ENCODE measurements around the gene LHFPL2. TPM values are rescaled to one million over a fixed set of nuclear protein-coding genes. Genes with fewer than 3 reads are reported as not detected.
A peak's percentile ranks its signal among the peaks of the same experiment; 100 is the strongest.

The LHFPL2 gene
- total and polyA plus RNA-seq, 12 donors: 2.4 to 14.9 (median 5.1) TPM

DNA sequence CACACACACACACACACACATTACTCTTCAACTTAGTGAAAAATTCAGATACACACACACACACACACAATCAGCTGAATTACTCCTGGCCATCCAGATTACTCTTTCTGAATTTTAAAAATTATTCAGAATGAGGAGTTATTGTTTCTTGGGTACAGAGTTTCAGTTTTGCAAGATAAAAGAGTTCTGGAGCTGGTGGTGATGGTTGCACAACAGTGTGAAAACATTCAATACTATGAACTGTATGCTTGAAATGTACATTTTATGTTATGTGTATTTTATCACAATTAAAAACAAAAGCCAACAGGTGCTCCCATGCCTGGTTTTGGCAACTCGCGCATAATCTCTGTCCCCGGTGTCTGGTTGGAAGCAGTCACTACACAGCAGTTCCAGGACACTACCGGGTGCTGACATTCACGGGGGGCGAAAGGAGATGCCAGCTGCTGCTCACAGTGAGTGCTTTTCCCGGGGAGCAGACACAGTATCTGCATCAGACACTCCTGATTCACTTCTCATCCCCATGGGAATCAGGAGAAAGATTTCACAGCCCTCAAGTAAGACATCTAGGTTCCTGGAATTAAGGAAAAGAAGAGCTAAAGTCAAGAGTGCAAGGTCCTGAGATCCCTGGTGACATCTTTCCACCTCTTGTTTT, 55.7 kb downstream of the LHFPL2 start:
- Histone ChIP-seq H3K27ac (peak overlapping the region in 3 of 10 donors; percentile 57 to 72 (median 62)), H3K27me3 (no peaks in the 10 kb centered on the region), H3K9me3 (no peaks in the 10 kb centered on the region), H3K4me1 (peaks cover 3 to 82% (median 64%) of the 10 kb centered on the region in 9 donors), H3K4me3 (no peak overlapping the region), H3K36me3 (peaks cover 0 to 3% (median 0%) of the 10 kb centered on the region in 9 donors)
- ATAC-seq: peak in 2 of 8 donors; percentile 63
- 40 to 59% methylated on average over 7 of the region's 7 CpGs for WGBS, 2 donors
- intact Hi-C loops (cut with DNase I): loop anchor here in 1 of 10 donors (10.0 kb wide), 1 partner anchor 48 kb away; no protein-coding TSS in a partner anchor
- no peak for DNase-seq
- TF ChIP-seq, protein P1, sequence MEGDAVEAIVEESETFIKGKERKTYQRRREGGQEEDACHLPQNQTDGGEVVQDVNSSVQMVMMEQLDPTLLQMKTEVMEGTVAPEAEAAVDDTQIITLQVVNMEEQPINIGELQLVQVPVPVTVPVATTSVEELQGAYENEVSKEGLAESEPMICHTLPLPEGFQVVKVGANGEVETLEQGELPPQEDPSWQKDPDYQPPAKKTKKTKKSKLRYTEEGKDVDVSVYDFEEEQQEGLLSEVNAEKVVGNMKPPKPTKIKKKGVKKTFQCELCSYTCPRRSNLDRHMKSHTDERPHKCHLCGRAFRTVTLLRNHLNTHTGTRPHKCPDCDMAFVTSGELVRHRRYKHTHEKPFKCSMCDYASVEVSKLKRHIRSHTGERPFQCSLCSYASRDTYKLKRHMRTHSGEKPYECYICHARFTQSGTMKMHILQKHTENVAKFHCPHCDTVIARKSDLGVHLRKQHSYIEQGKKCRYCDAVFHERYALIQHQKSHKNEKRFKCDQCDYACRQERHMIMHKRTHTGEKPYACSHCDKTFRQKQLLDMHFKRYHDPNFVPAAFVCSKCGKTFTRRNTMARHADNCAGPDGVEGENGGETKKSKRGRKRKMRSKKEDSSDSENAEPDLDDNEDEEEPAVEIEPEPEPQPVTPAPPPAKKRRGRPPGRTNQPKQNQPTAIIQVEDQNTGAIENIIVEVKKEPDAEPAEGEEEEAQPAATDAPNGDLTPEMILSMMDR (IDR thresholded peaks at IDR 0.05): no peak

DNA sequence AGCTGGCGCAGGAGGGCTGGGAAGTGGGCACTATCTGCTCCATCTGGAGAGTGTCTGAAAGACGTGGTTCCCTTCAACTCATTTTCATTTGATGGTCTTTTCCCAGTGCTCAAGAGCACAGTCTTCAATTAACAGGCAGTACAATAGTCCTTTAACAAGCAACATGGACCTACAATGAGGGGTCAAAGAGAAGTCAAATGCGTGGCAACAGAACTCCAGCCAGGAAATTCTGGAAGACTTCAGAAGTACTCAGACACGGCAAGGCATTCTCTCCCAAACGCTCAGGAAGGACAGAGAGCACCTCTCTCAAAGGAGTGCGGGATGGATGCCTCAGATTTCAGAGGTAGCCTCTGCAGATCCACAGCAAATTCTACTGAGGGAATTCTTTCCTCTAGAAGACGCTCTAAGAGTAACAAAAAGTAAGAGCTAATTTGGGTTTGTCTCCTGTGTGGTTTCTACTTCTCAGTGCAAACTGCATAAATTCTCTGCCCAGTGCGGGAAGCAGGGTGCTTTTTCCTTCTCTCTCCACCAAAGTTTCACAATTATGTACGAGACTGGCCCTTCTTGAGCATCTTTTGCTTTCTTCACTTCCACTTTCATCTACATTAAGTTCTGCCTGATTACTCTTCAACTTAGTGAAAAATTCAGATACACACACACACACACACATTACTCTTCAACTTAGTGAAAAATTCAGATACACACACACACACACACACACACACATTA, 56.4 kb downstream of the LHFPL2 start:
- ATAC-seq: no peak
- no peaks in the 10 kb centered on the region for H3K9me3 ChIP-seq
- no peak overlapping the region for H3K4me3 ChIP-seq
- peaks cover 3 to 84% (median 63%) of the 10 kb centered on the region in 9 donors for H3K4me1 ChIP-seq
- WGBS, 2 donors: 58 to 64% methylated on average over 9 of the region's 9 CpGs
- intact Hi-C loops (cut with DNase I): loop anchor here in 1 of 10 donors (10.0 kb wide), 1 partner anchor 47 kb away; no protein-coding TSS in a partner anchor
- no peaks in the 10 kb centered on the region for H3K27me3 ChIP-seq
- DNase-seq: no peak
- TF ChIP-seq, protein P1 (IDR thresholded peaks at IDR 0.05): no peak
- peaks cover 0 to 3% (median 0%) of the 10 kb centered on the region in 9 donors for H3K36me3 ChIP-seq
- H3K27ac ChIP-seq: peak overlapping the region in 2 of 10 donors; percentile 37 to 66

DNA sequence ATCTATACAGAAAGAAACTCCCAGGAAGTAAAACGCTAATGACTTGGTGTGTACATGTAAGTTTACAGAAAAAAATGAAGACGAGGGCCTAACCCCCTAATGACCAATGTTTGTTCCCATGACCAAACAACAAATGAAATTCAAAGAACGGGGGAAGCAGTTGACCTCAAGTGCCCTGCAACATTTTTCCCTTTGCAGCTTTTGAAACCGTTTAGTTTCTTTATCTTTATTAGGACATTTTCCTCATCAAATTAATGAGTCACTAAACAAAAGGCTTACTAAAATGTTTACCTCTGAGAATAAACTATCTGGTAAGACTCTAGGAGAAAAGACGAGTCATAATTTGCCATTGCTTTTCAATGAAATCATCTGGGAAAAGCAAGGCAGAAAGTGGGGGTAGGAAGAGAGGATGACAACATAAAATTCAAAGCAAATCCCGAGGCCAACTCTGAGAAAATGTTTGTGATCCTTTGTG, 57.4 kb downstream of the LHFPL2 start:
- ATAC-seq (peak in 1 of 8 donors; percentile 36), DNase-seq (no peak)
- H3K27ac ChIP-seq: peak overlapping the region in 3 of 10 donors; percentile 18 to 66 (median 37)
- H3K4me1 ChIP-seq: peaks cover 3 to 86% (median 58%) of the 10 kb centered on the region in 9 donors
- TF ChIP-seq, protein P1 (IDR thresholded peaks at IDR 0.05): no peak
- intact Hi-C loops (cut with DNase I): loop anchor here in 1 of 10 donors (10.0 kb wide), 1 partner anchor 46 kb away; no protein-coding TSS in a partner anchor
- H3K36me3 ChIP-seq: peaks cover 0 to 3% (median 0%) of the 10 kb centered on the region in 9 donors
- no peaks in the 10 kb centered on the region for H3K27me3 ChIP-seq
- WGBS, 2 donors: 52 to 58% methylated on average over 6 of the region's 6 CpGs
- no peaks in the 10 kb centered on the region for H3K9me3 ChIP-seq
- no peak overlapping the region for H3K4me3 ChIP-seq

DNA sequence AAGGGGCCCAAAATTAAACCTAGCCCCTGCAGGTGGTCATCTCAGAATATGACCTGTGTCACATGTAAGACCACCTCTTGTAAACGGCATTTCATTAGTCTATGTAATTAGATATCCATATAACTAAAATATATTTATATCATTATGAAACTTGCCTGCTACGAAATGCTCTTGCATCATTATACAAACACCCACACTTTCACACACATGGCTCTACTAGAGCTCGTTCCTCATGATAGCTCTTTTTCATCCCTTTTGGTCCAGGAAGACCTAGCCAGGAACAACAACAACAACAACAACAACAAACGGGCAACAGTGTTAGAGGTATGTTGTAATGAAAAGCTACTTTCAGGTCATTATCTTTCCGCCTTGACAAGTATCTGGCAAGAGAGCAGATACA, 58.6 kb downstream of the LHFPL2 start:
- Histone ChIP-seq H3K36me3 (peaks cover 0 to 3% (median 0%) of the 10 kb centered on the region in 9 donors), H3K27ac (peak overlapping the region in 2 of 10 donors; percentile 7 to 57), H3K27me3 (no peaks in the 10 kb centered on the region), H3K4me1 (peaks cover 2 to 81% (median 50%) of the 10 kb centered on the region in 9 donors), H3K9me3 (peaks cover 0 to 5% (median 0%) of the 10 kb centered on the region in 11 donors), H3K4me3 (no peak overlapping the region)
- DNase-seq (no peak), ATAC-seq (no peak)
- TF ChIP-seq, protein P1 (IDR thresholded peaks at IDR 0.05): no peak
- intact Hi-C loops (cut with DNase I): loop anchor here in 1 of 10 donors (10.0 kb wide), 1 partner anchor 45 kb away; no protein-coding TSS in a partner anchor
- 68 to 75% methylated on average over 5 of the region's 5 CpGs for WGBS, 2 donors
